Endothelial cell of umbilical vein (primary cell): Measurements from ENCODE around the gene VDAC2. TPM values are rescaled to one million over a fixed set of nuclear protein-coding genes. Genes with fewer than 3 reads are reported as not detected.

ENCODE experiments used
- BruUV-seq: library from RNA; stranded (reverse); fragments of 400-500 nt; replicated peaks from 2 replicates; lab custom pipeline; 2021; lab: Mats Ljungman, UMichigan
- CTCF ChIA-PET: fragments of 300-600, 350-600 bp; sonication (Branson Sonifier 250); formaldehyde crosslinking; loops from one replicate; lab custom pipeline; 2021; ENCODE audit warnings: antibody characterized with exemption, inconsistent platforms; lab: Charles Lee
- POLR2A ChIA-PET: fragments of 300-600, 350-600 bp; sonication (Branson Sonifier 250); formaldehyde crosslinking; loops from one replicate; lab custom pipeline; 2021; ENCODE audit warnings: antibody characterized with exemption, inconsistent platforms; lab: Charles Lee
- DNase-seq: peaks from one replicate; pipeline ENCODE4 v3.0.0-alpha.2; 2011; ENCODE audit warnings: low read depth, low spot score
- FAIRE-seq: peaks from 2 replicates; lab custom pipeline; 2011; peaks lifted over from hg19 to GRCh38; lab: Jason Lieb, UNC
- H2AFZ ChIP-seq: 2 replicates; pipeline ENCODE4 v1.6.0; 2012; ENCODE audit warnings: low read depth, low read length, control low read depth, inconsistent platforms
- H3K27ac ChIP-seq: 2 replicates; pipeline ENCODE4 v1.5.1; 2011; ENCODE audit warnings: low read depth, mild to moderate bottlenecking, control low read depth, low read length, moderate library complexity; ENCODE audit not compliant: insufficient read depth
- H3K27me3 ChIP-seq, 2 experiments: 2 replicates each; pipeline versions ENCODE4 v1.6.0 to v1.6.1; 2011; ENCODE audit warnings: low read length in 2 of 2, mixed read lengths in 1 of 2; ENCODE audit not compliant: control insufficient read depth in 2 of 2, insufficient read depth in 2 of 2
- H3K36me3 ChIP-seq, 2 experiments: 2 replicates in 1 of 2; 3 replicates in 1 of 2; pipeline ENCODE4 v1.5.1; 2011; ENCODE audit warnings: low read length in 2 of 2, mild to moderate bottlenecking in 1 of 2, moderate library complexity in 1 of 2; ENCODE audit not compliant: control insufficient read depth in 2 of 2, insufficient read depth in 2 of 2; ENCODE audit errors: extremely low read depth in 1 of 2
- H3K4me1 ChIP-seq: 3 replicates; pipeline ENCODE4 v1.5.1; 2011; ENCODE audit warnings: mild to moderate bottlenecking, low read length; ENCODE audit not compliant: control insufficient read depth, insufficient read depth; ENCODE audit errors: extremely low read depth
- H3K4me2 ChIP-seq: 2 replicates; pipeline ENCODE4 v1.6.1; 2011; ENCODE audit warnings: low read length, control low read depth, mixed read lengths; ENCODE audit not compliant: insufficient read depth
- H3K4me3 ChIP-seq, 3 experiments: fragments of 200-600 bp in 1 of 3; sonication (generic), shearing (Covaris generic) in 1 of 3; replicated peaks in 1 of 3; 2 replicates each; pipeline ENCODE4 v1.5.1; 2011 to 2016; ENCODE audit warnings: control low read depth in 3 of 3, low read length in 3 of 3, mild to moderate bottlenecking in 2 of 3, inconsistent platforms in 1 of 3, low read depth in 1 of 3, moderate library complexity in 1 of 3; ENCODE audit not compliant: insufficient read depth in 1 of 3
- H3K79me2 ChIP-seq: 2 replicates; pipeline ENCODE4 v1.6.0; 2012; ENCODE audit warnings: low read length, inconsistent platforms; ENCODE audit not compliant: control insufficient read depth, insufficient read depth
- H3K9ac ChIP-seq: replicated peaks from 2 replicates; pipeline ENCODE3; 2011; ENCODE audit warnings: low read length, control low read depth; ENCODE audit not compliant: insufficient read depth; ENCODE audit errors: extremely low read depth
- H3K9me1 ChIP-seq: replicated peaks from 3 replicates; pipeline ENCODE4 v1.6.0; 2011; ENCODE audit warnings: mild to moderate bottlenecking, low read length; ENCODE audit not compliant: control insufficient read depth, insufficient read depth; ENCODE audit errors: extremely low read depth
- H3K9me3 ChIP-seq: replicated peaks from 2 replicates; pipeline ENCODE4 v1.5.1; 2012; ENCODE audit warnings: low read length, inconsistent platforms; ENCODE audit not compliant: control insufficient read depth, insufficient read depth
- H4K20me1 ChIP-seq: replicated peaks from 2 replicates; pipeline ENCODE3; 2011; ENCODE audit warnings: mild to moderate bottlenecking, low read length; ENCODE audit not compliant: control insufficient read depth, insufficient read depth; ENCODE audit errors: extremely low read depth
- CTCF ChIP-seq, 2 donors: IDR thresholded peaks; 1 replicate in 1 of 2; 2 replicates in 1 of 2; pipeline ENCODE4 v1.5.1; 2011; ENCODE audit warnings: low read length in 2 of 2, mild to moderate bottlenecking in 2 of 2, moderate library complexity in 2 of 2, control low read depth in 1 of 2, inconsistent platforms in 1 of 2, low read depth in 1 of 2; ENCODE audit not compliant: insufficient read depth in 1 of 2; ENCODE audit errors: extremely low read depth in 1 of 2
- EZH2 ChIP-seq: IDR thresholded peaks from 2 replicates; pipeline ENCODE4 v1.6.1; 2012; ENCODE audit warnings: borderline replicate concordance, low read depth, mild to moderate bottlenecking, moderate library complexity, low read length, inconsistent platforms; ENCODE audit not compliant: severe bottlenecking
- FOS ChIP-seq: IDR thresholded peaks from 2 replicates; pipeline ENCODE4 v1.6.1; 2011; ENCODE audit warnings: mild to moderate bottlenecking, low read length, moderate library complexity, borderline replicate concordance; ENCODE audit not compliant: insufficient read depth
- GATA2 ChIP-seq: IDR thresholded peaks from 2 replicates; pipeline ENCODE4 v1.7.0; 2011; ENCODE audit warnings: low read depth, mild to moderate bottlenecking, moderate library complexity, mixed read lengths, low read length; ENCODE audit not compliant: insufficient read length, insufficient read depth
- JUN ChIP-seq: IDR thresholded peaks from 2 replicates; pipeline ENCODE4 v1.6.1; 2011; ENCODE audit warnings: borderline replicate concordance, low read depth; ENCODE audit not compliant: insufficient read length, insufficient read depth
- MAX ChIP-seq: IDR thresholded peaks from 2 replicates; pipeline ENCODE4 v1.6.1; 2011; ENCODE audit not compliant: insufficient read depth, insufficient read length
- MYC ChIP-seq: IDR thresholded peaks from one replicate; pipeline ENCODE4 v1.6.1; 2011; ENCODE audit warnings: mild to moderate bottlenecking, low read depth, low read length
- POLR2A ChIP-seq: IDR thresholded peaks from 2 replicates; pipeline ENCODE4 v1.6.1; 2012; ENCODE audit warnings: low read depth, mild to moderate bottlenecking, control low read depth, low read length
- POLR2AphosphoS5 ChIP-seq: IDR thresholded peaks from 2 replicates; pipeline ENCODE4 v1.6.1; 2012; ENCODE audit warnings: low read depth, mild to moderate bottlenecking, control low read depth, low read length, moderate library complexity; ENCODE audit not compliant: insufficient read depth
- dilution Hi-C: fragments of 300-500 bp; cut with MboI; formaldehyde crosslinking; loops from one replicate; pipeline ENCODE4 v1.15.0; 2019; ENCODE audit warnings: low sequenced_read_pairs; ENCODE audit not compliant: extremely low pct_ligation_motif_present
- intact Hi-C: fragments of 100-400 bp; cut with micrococcal nuclease; formaldehyde crosslinking; loops from one replicate; pipeline ENCODE4 v1.10.0; 2022
- polyA plus RNA-seq, 4 experiments: library from polyadenylated mRNA; depleted of rRNA in 3 of 4; stranded (reverse) in 3 of 4; unstranded in 1 of 4; fragments of >200 nt; gene quantifications; 2 replicates each; pipeline versions ENCODE4 v1.2.1 to v1.2.3, GENCODE V29; 2011 to 2012; ENCODE audit warnings: missing spikeins in 1 of 4
- total RNA-seq: library from RNA; stranded (reverse); gene quantifications from 2 replicates; pipeline ENCODE4 v1.2.3, GENCODE V29; 2021

VDAC2 gene
- total and polyA plus RNA-seq, 2 donors (not counting 3 experiments of a cell fraction or from before 2014, with no cell fraction given) = 89.3 to 222 TPM

- dilution Hi-C loops (no loop called here), intact Hi-C loops (loop anchor here (1.0 kb wide), 3 partner anchors 47 to 991 kb away; no protein-coding TSS in a partner anchor)
- TF ChIP-seq MYC (no peak), EZH2 (no peak), POLR2A (no peak), CTCF (IDR thresholded peaks at IDR 0.05; ENCODE audit: extremely low read depth in 1 of 2, insufficient read depth in 1 of 2, low read depth in 1 of 2, low read length in 2 of 2) (peak; percentile 100), MAX (peak; percentile 19), JUN (no peak), GATA2 (no peak), POLR2AphosphoS5 (peak; percentile 66), FOS (no peak)
- Histone ChIP-seq H3K9me1 (no peaks in the 10 kb centered on the region), H3K9me3 (no peaks in the 10 kb centered on the region), H4K20me1 (no peaks in the 10 kb centered on the region), H3K9ac (peak within 1 kb of the TSS; percentile 12), H3K4me3 (peak within 1 kb of the TSS; percentile 22 to 60 (median 42)), H3K27me3 (no peaks in the 10 kb centered on the region), H3K4me1 (peaks cover 11% of the 10 kb centered on the region), H3K4me2 (peak within 1 kb of the TSS; percentile 68), H3K79me2 (peaks cover 3% of the 10 kb centered on the region), H3K27ac (no peak within 1 kb of the TSS), H3K36me3 (peaks cover 7 to 11% of the 10 kb centered on the region in 2 experiments), H2AFZ (peak within 1 kb of the TSS; percentile 77)
- peak; percentile 79 for FAIRE-seq
- CTCF ChIA-PET = interaction anchor here (0.6 to 2.4 kb wide), 34 partner anchors 11 to 1295 kb away, joined by 3 to 50 read pairs (median 4); partner anchors contain the start of genes SAMD8 and VDAC2
- BruUV-seq = no TSS peak
- POLR2A ChIA-PET = no interaction called here
- DNase-seq = peak; percentile 83
Observed at GRCh38 chr10:75235375-75236177, 25.0 kb downstream of the VDAC2 start, which contains the start of gene COMTD1. Gene COMTD1 (minus strand): TSS chr10:75235957. CDS start chr10:75235928, 29 bp downstream.
